Stomach (tissue), 9 donors: ENCODE measurements around the gene SOD3. TPM values are rescaled to one million over a fixed set of nuclear protein-coding genes. Genes with fewer than 3 reads are reported as not detected.

ENCODE experiments used
- DNase-seq, 2 donors: peaks; one replicate each; pipeline versions ENCODE4 v3.0.0 to v3.0.0-alpha.2; 2013 to 2019
- H3K27ac ChIP-seq, 5 donors: fragments of 200-600 bp in 4 of 5; sonication (generic) in 4 of 5; one replicate each; pipeline ENCODE4 v1.5.1; 2013 to 2019; ENCODE audit warnings: mild to moderate bottlenecking in 1 of 5, moderate library complexity in 1 of 5
- H3K27me3 ChIP-seq, 3 donors: fragments of 200-600 bp; sonication (generic); one replicate each; pipeline ENCODE4 v1.5.1; 2017 to 2019; ENCODE audit warnings: mixed run types in 1 of 3
- H3K36me3 ChIP-seq, 4 donors: fragments of 200-600 bp; sonication (generic); 1 replicate in 3 of 4; 2 replicates in 1 of 4; pipeline ENCODE4 v1.5.1; 2016 to 2019
- H3K4me1 ChIP-seq, 4 donors: fragments of 200-600 bp; sonication (generic); one replicate each; pipeline ENCODE4 v1.5.1; 2016 to 2019
- H3K4me3 ChIP-seq, 4 donors: fragments of 200-600 bp; sonication (generic) in 3 of 4; one replicate each; pipeline ENCODE4 v1.5.1; 2016 to 2019; ENCODE audit warnings: mild to moderate bottlenecking in 1 of 4
- H3K9me3 ChIP-seq, 4 donors: fragments of 200-600 bp; sonication (generic); one replicate each; pipeline ENCODE4 v1.5.1; 2016 to 2019
- EP300 ChIP-seq: sonication (generic); formaldehyde crosslinking; IDR thresholded peaks from one replicate; pipeline ENCODE4 v1.6.1; 2017; ENCODE audit warnings: antibody characterized with exemption
- POLR2A ChIP-seq, 4 donors: fragments of 450-650 bp; IDR thresholded peaks; one replicate each; pipeline ENCODE4 v1.6.1; 2016; ENCODE audit warnings: antibody characterized with exemption in 4 of 4, control low read depth in 2 of 4, mild to moderate bottlenecking in 1 of 4, moderate library complexity in 1 of 4
- POLR2AphosphoS5 ChIP-seq, 3 donors: sonication (generic); formaldehyde crosslinking; IDR thresholded peaks; one replicate each; pipeline ENCODE4 v1.6.1; 2016; ENCODE audit warnings: antibody characterized with exemption in 3 of 3
- WGBS, 5 donors: extraction: QIAGEN DNeasy Blood & Tissue Kit in 3 of 5; methylation state at CpG; one replicate each; pipeline versions ENCODE4 v1.1.5 to v1.1.7; 2013 to 2018; 5-methylcytosine and 5-hydroxymethylcytosine counted together
- intact Hi-C: fragments of 100-400 bp; cut with DNase I; formaldehyde crosslinking; loops from one replicate; pipeline ENCODE4 v1.15.1; 2023; ENCODE audit warnings: low total_unique reads
- polyA plus RNA-seq, 3 donors: library from polyadenylated mRNA; stranded (reverse); fragments of 200-250 nt; gene quantifications; one replicate each; pipeline ENCODE4 v1.2.3, GENCODE V29; 2013
- total RNA-seq, 5 donors: library from RNA; depleted of rRNA; stranded (reverse); fragments of >200 nt; gene quantifications; one replicate each; pipeline versions ENCODE4 v1.1.0 to v1.2.3, GENCODE V29; 2014 to 2016
- TF ChIP-seq, protein P1 (sequence below), 7 experiments: fragments of 450-650 bp in 4 of 7; fragments of 200-600 bp in 3 of 7; sonication (generic) in 3 of 7; IDR thresholded peaks; one replicate each; pipeline ENCODE4 v1.5.1; 2016 to 2019; ENCODE audit warnings: antibody characterized with exemption in 7 of 7, control low read depth in 2 of 7, mild to moderate bottlenecking in 1 of 7
- donor health status: healthy with polysubstance abuse.
- donor health status: Bipolar disorder and iron deficiency.
- donor health status: healthy.

SOD3 gene
- total and polyA plus RNA-seq, 8 donors, result 8.8 to 188 (median 39.5) TPM

DNA sequence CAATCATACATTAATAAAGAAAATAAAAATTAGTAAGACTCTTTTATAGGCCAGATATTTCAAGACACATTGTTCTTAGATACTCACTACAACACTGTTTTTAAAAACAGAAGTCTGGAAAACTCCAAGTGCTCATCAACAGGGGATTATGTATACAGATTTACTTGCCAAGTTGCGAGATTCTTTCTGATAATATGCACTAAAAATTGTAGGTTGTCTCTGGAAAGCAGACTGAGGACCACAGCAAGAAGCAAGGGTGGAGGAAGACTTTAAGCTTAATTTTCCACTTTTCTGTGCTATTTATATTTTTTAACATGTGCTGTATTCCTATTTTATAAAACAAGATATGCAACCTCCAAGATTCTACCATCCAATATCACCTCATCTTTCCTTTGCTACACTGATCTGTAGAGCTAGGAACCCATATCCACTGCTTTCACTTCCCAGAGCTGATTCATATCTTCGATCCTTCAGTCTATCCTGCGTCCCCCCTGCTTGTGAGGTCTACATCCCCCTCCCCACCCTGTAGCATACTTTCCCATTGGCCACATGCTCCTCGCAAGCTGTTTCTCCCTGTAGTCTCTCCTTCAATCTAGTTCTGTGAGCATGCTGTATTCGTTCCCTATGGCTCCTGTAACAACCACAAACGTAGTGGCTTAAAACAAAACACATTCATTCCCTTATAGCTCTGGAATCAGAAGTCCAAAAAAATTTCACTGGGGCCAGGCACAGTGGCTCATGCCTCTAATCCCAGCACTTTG is 15.7 kb downstream of the SOD3 start:
- Histone ChIP-seq H3K27me3 (no peaks in the 10 kb centered on the region), H3K27ac (no peak overlapping the region), H3K36me3 (peaks cover 7 to 29% (median 22%) of the 10 kb centered on the region in 4 donors), H3K4me1 (no peaks in the 10 kb centered on the region), H3K9me3 (no peaks in the 10 kb centered on the region), H3K4me3 (no peak overlapping the region)
- 88 to 95% (median 92%) methylated on average over 6 of the region's 6 CpGs for WGBS, 5 donors
- no peak for DNase-seq
- intact Hi-C loops, result no loop called here
- TF ChIP-seq EP300 (no peak), POLR2A (IDR thresholded peaks at IDR 0.05) (no peak), POLR2AphosphoS5 (IDR thresholded peaks at IDR 0.05) (no peak)
- TF ChIP-seq, protein P1, sequence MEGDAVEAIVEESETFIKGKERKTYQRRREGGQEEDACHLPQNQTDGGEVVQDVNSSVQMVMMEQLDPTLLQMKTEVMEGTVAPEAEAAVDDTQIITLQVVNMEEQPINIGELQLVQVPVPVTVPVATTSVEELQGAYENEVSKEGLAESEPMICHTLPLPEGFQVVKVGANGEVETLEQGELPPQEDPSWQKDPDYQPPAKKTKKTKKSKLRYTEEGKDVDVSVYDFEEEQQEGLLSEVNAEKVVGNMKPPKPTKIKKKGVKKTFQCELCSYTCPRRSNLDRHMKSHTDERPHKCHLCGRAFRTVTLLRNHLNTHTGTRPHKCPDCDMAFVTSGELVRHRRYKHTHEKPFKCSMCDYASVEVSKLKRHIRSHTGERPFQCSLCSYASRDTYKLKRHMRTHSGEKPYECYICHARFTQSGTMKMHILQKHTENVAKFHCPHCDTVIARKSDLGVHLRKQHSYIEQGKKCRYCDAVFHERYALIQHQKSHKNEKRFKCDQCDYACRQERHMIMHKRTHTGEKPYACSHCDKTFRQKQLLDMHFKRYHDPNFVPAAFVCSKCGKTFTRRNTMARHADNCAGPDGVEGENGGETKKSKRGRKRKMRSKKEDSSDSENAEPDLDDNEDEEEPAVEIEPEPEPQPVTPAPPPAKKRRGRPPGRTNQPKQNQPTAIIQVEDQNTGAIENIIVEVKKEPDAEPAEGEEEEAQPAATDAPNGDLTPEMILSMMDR (IDR thresholded peaks at IDR 0.05), result no peak

DNA sequence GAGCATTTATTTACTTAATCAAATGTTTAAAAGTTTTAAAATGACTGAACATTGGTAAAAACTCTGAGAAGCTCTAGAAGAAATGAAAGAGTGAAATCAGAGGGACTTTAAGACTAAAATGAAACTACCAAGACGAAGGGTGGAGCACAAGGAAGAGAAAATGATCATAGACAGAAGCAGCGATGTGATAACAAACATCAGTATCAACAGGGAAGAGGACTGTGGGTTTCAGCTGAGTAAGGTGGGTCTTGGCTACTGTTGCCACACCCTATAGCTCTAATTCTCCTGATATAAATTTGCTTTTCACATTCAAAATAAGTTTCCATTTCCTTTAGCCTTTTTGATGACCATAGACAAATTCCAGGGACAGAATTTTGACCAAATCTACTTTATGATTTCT is 18.4 kb downstream of the SOD3 start:
- DNase-seq, result no peak
- Histone ChIP-seq H3K4me1 (no peaks in the 10 kb centered on the region), H3K9me3 (no peaks in the 10 kb centered on the region), H3K36me3 (peaks cover 8 to 36% (median 32%) of the 10 kb centered on the region in 4 donors), H3K4me3 (no peak overlapping the region), H3K27me3 (no peaks in the 10 kb centered on the region), H3K27ac (no peak overlapping the region)
- TF ChIP-seq POLR2AphosphoS5 (IDR thresholded peaks at IDR 0.05) (no peak), EP300 (no peak), POLR2A (IDR thresholded peaks at IDR 0.05) (no peak)
- TF ChIP-seq, protein P1 (IDR thresholded peaks at IDR 0.05), result no peak
- intact Hi-C loops, result no loop called here
- 84 to 94% (median 91%) methylated on average over 2 of the region's 2 CpGs for WGBS, 5 donors

DNA sequence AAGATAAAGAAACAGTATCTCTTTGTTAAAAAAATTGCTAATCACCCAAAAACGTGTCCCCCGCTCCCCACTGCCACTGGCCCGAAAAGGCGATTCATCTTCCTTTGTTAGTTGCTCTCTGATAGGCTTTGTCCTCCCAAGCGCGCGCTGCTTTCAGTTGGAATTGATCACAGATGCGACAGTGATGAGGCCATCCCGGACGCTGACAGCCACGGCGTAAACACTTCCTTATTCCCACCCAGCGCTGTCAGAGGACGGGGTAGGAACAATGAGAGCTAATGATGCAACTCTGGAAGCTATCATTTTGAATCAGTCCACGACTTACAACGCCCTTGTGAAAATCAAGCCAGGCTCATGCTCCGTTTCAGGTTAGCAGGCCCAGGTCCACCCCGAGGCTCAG is 21.4 kb downstream of the SOD3 start:
- Histone ChIP-seq H3K27ac (no peak overlapping the region), H3K9me3 (no peaks in the 10 kb centered on the region), H3K4me1 (no peaks in the 10 kb centered on the region), H3K36me3 (peaks cover 16 to 64% (median 52%) of the 10 kb centered on the region in 4 donors), H3K4me3 (no peak overlapping the region), H3K27me3 (no peaks in the 10 kb centered on the region)
- TF ChIP-seq POLR2AphosphoS5 (IDR thresholded peaks at IDR 0.05) (no peak), POLR2A (IDR thresholded peaks at IDR 0.05) (no peak), EP300 (no peak)
- TF ChIP-seq, protein P1 (IDR thresholded peaks at IDR 0.05), result no peak
- intact Hi-C loops, result no loop called here
- DNase-seq, result no peak
- WGBS, 5 donors, result 88 to 93% (median 89%) methylated on average over 18 of the region's 18 CpGs

DNA sequence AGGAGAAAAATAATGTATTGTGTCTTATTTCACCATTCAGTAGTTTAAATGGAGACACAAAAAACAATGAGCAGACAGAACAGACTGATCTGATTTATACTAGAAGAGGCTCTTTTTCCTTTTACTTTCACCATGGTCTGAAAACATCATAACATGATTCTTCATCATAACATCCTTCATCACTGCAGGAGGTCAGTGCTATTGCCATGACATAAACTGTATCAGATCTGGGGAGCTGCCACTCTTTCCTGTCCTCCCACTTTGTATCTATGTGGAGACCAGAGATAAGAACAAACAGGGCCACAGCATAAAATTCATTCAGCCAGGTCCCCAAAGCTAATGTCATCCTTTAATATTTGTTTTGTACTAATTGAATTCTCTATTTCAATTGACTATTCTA is 25.2 kb downstream of the SOD3 start:
- H3K36me3 ChIP-seq, result peaks cover 16 to 65% (median 58%) of the 10 kb centered on the region in 4 donors
- peaks cover 0 to 7% (median 0%) of the 10 kb centered on the region in 4 donors for H3K4me1 ChIP-seq
- TF ChIP-seq POLR2AphosphoS5 (IDR thresholded peaks at IDR 0.05), result no peak
- TF ChIP-seq, protein P1 (IDR thresholded peaks at IDR 0.05), result no peak
- no peak for TF ChIP-seq EP300
- TF ChIP-seq POLR2A (IDR thresholded peaks at IDR 0.05), result no peak
- no peaks in the 10 kb centered on the region for H3K27me3 ChIP-seq
- no peak overlapping the region for H3K4me3 ChIP-seq
- no peak overlapping the region for H3K27ac ChIP-seq
- intact Hi-C loops, result no loop called here
- H3K9me3 ChIP-seq, result no peaks in the 10 kb centered on the region
- DNase-seq, result no peak
